Loucy (cell line): ENCODE results near the gene NAALADL2.

Source experiments
- H2AFZ ChIP-seq: fragments of 200-600 bp; sonication (generic); 2 replicates; pipeline ENCODE4 v1.6.0; 2016; ENCODE audit warnings: antibody characterized with exemption, mild to moderate bottlenecking, low read length, moderate library complexity
- H3F3A ChIP-seq: fragments of 200-600 bp; 2 replicates; pipeline ENCODE4 v1.6.0; 2016; ENCODE audit warnings: antibody characterized with exemption, low read depth, mild to moderate bottlenecking
- H3K27me3 ChIP-seq: fragments of 200-600 bp; sonication (generic); 2 replicates; pipeline ENCODE4 v1.6.1; 2014; ENCODE audit warnings: low read length, mild to moderate bottlenecking; ENCODE audit not compliant: insufficient read depth, poor library complexity, severe bottlenecking
- H3K36me3 ChIP-seq: fragments of 200-600 bp; sonication (generic); 2 replicates; pipeline ENCODE4 v1.6.1; 2016; ENCODE audit warnings: low read length; ENCODE audit not compliant: insufficient read depth
- H3K4me1 ChIP-seq: fragments of 200-600 bp; sonication (generic); 2 replicates; pipeline ENCODE4 v1.5.1; 2014; ENCODE audit warnings: low read length, mild to moderate bottlenecking; ENCODE audit not compliant: insufficient read depth, poor library complexity, severe bottlenecking
- H3K4me2 ChIP-seq: fragments of 200-600 bp; sonication (generic); 2 replicates; pipeline ENCODE4 v1.6.0; 2014; ENCODE audit warnings: antibody characterized with exemption, low read length, low read depth, mild to moderate bottlenecking; ENCODE audit not compliant: poor library complexity, severe bottlenecking
- H3K4me3 ChIP-seq: fragments of 200-600 bp; sonication (generic); 2 replicates; pipeline ENCODE4 v1.5.1; 2014; ENCODE audit warnings: low read length, mild to moderate bottlenecking, mixed read lengths; ENCODE audit not compliant: poor library complexity, severe bottlenecking
- H3K79me2 ChIP-seq: fragments of 200-600 bp; sonication (generic); 2 replicates; pipeline ENCODE4 v1.6.1; 2014; ENCODE audit warnings: low read length; ENCODE audit not compliant: insufficient read depth
- H3K9ac ChIP-seq: fragments of 200-600 bp; sonication (generic); 2 replicates; pipeline ENCODE4 v1.6.0; 2014; ENCODE audit warnings: mild to moderate bottlenecking, low read depth, low read length, moderate library complexity; ENCODE audit not compliant: poor library complexity, severe bottlenecking
- H3K9me2 ChIP-seq: fragments of 200-600 bp; sonication (generic); replicated peaks from 2 replicates; pipeline ENCODE4 v1.6.1; 2016; ENCODE audit warnings: low read depth, low read length, mixed read lengths
- H3K9me3 ChIP-seq: fragments of 200-600 bp; sonication (generic); 2 replicates; pipeline ENCODE4 v1.6.1; 2014; ENCODE audit warnings: mild to moderate bottlenecking, antibody characterized with exemption, low read length, low read depth; ENCODE audit not compliant: insufficient read depth
- H4K20me1 ChIP-seq: fragments of 200-600 bp; sonication (generic); 2 replicates; pipeline ENCODE4 v1.6.0; 2014; ENCODE audit warnings: antibody characterized with exemption, low read length, mild to moderate bottlenecking; ENCODE audit not compliant: insufficient read depth, poor library complexity, severe bottlenecking
- CTCF ChIP-seq: fragments of 200-600 bp; sonication (generic); conservative IDR thresholded peaks from 2 replicates; pipeline ENCODE4 v1.5.1; 2014; ENCODE audit warnings: mild to moderate bottlenecking, antibody characterized with exemption, low read length
- EZH2phosphoT487 ChIP-seq: fragments of 200-600 bp; IDR thresholded peaks from 2 replicates; pipeline ENCODE4 v1.6.1; 2018; ENCODE audit warnings: antibody characterized with exemption, mild to moderate bottlenecking, moderate library complexity, borderline replicate concordance

Gene NAALADL2

GRCh38 chr3:175047786-175048185, 188.7 kb downstream of the NAALADL2 start:
- TF ChIP-seq CTCF (no peak), EZH2phosphoT487 (no peak)
- H3K4me1 ChIP-seq, result no peaks in the 10 kb centered on the region

GRCh38 chr3:175057401-175057800, 198.3 kb downstream of the NAALADL2 start:
- Histone ChIP-seq H3K9me3 (no peaks in the 10 kb centered on the region), H3K4me2 (no peak overlapping the region)

More at GRCh38 chr3:175047786-175048185, 188.7 kb downstream of the NAALADL2 start:
- Histone ChIP-seq H3K36me3 (no peaks in the 10 kb centered on the region), H3K9me3 (no peaks in the 10 kb centered on the region; the same call in 1 of the 2 replicates), H3F3A (no peaks in the 10 kb centered on the region), H3K4me3 (no peak overlapping the region), H3K79me2 (no peaks in the 10 kb centered on the region), H3K9ac (no peak overlapping the region), H4K20me1 (no peaks in the 10 kb centered on the region), H3K27me3 (no peaks in the 10 kb centered on the region), H3K9me2 (no peaks in the 10 kb centered on the region), H2AFZ (no peak overlapping the region), H3K4me2 (no peak overlapping the region)

DNA sequence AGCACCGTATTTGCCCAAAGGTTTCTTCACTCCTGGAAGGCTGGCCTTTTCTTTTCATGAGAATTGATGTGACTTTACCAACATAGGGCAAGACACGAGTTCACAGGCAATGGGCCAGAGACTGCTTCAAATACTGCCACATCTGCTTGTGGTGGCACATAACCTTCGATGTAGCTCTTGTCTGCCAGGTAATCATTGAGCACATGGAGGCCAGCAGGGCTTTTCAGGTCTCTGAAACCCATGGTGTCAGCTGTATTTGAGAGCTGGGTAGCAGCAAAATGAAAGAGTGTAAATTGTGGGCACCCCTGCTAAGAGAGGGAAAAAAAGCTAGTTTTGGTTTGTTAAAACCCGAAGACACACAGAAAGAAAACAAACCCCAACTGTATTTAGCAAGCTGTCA, 200.7 kb downstream of the NAALADL2 start:
- no peak overlapping the region for H3K4me3 ChIP-seq

More at GRCh38 chr3:175057401-175057800, 198.3 kb downstream of the NAALADL2 start:
- Histone ChIP-seq H4K20me1 (no peaks in the 10 kb centered on the region), H3K79me2 (no peaks in the 10 kb centered on the region), H2AFZ (no peak overlapping the region), H3K4me1 (no peaks in the 10 kb centered on the region), H3K4me3 (no peak overlapping the region), H3F3A (no peaks in the 10 kb centered on the region), H3K9ac (no peak overlapping the region), H3K36me3 (no peaks in the 10 kb centered on the region), H3K27me3 (no peaks in the 10 kb centered on the region), H3K9me2 (no peaks in the 10 kb centered on the region)
- no peak for TF ChIP-seq CTCF
- TF ChIP-seq EZH2phosphoT487, result no peak

More for the DNA sequence above, 200.7 kb downstream of the NAALADL2 start:
- Histone ChIP-seq H3K9ac (no peak overlapping the region), H3K36me3 (no peaks in the 10 kb centered on the region), H3F3A (no peaks in the 10 kb centered on the region), H3K79me2 (no peaks in the 10 kb centered on the region), H3K4me1 (no peaks in the 10 kb centered on the region), H3K27me3 (no peaks in the 10 kb centered on the region), H3K9me2 (no peaks in the 10 kb centered on the region), H2AFZ (no peak overlapping the region), H3K4me2 (no peak overlapping the region), H3K9me3 (no peaks in the 10 kb centered on the region), H4K20me1 (no peaks in the 10 kb centered on the region)
- no peak for TF ChIP-seq CTCF
- no peak for TF ChIP-seq EZH2phosphoT487
